Stimulated activated effector memory CD8-positive, alpha-beta T cell treated with anti-CD3 and anti-CD28 coated beads, Interleukin-12 subunit alpha, Interleukin-12 subunit beta, amount 100 ng/mL, for 72 hours (primary cell): ENCODE measurements around the gene AIRE.

Experiments used
- ATAC-seq: fragments of 150-1000 bp; cut with Tn5 transposase; 2 replicates; pipeline ENCODE4 v1.10.0; 2021
- DNase-seq, 2 donors: peaks; one replicate each; pipeline ENCODE4 v3.0.0; 2021 to 2022; ENCODE audit warnings: low spot score in 2 of 2
- H3K27ac Mint-ChIP-seq: one replicate; pipeline ENCODE4 v1.8.0; 2022; ENCODE audit warnings: mild to moderate bottlenecking, mixed read lengths
- H3K36me3 Mint-ChIP-seq: one replicate; pipeline ENCODE4 v1.8.0; 2022; ENCODE audit warnings: mild to moderate bottlenecking, mixed read lengths
- H3K4me1 Mint-ChIP-seq: one replicate; pipeline ENCODE4 v1.8.0; 2022; ENCODE audit warnings: mixed read lengths
- H3K4me3 Mint-ChIP-seq: one replicate; pipeline ENCODE4 v1.8.0; 2022; ENCODE audit warnings: mild to moderate bottlenecking, mixed read lengths
- H3K9me3 Mint-ChIP-seq: one replicate; pipeline ENCODE4 v1.8.0; 2022; ENCODE audit warnings: mixed read lengths

AIRE gene

DNA sequence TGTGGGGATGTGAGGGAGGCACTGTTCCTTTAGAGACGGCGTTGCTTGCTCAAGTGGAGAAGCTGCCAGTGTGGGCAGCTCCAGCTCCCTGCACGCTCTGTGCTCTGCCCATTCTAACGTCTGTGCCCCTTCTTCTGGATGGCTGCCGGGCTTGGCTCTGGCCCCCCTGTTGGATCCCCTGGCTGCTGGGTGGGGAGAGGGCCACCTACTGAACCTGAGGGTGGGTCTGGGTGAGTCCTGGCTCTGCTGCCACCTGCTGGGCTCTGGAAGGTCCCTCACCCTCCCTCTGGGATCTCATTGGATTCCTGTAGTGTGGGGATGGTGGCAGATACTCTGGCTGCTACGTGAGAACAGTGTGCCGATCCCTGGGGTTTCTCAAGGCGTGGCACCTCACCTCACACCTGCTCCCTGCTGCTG is 19.2 kb downstream of the AIRE start:
- Mint-ChIP-seq H3K9me3 (no peaks in the 10 kb centered on the region), H3K4me3 (no peak overlapping the region), H3K4me1 (peaks cover 44% of the 10 kb centered on the region), H3K36me3 (peaks cover 45% of the 10 kb centered on the region), H3K27ac (no peak overlapping the region)
- DNase-seq, result no peak
- ATAC-seq, result peak; percentile 48

DNA sequence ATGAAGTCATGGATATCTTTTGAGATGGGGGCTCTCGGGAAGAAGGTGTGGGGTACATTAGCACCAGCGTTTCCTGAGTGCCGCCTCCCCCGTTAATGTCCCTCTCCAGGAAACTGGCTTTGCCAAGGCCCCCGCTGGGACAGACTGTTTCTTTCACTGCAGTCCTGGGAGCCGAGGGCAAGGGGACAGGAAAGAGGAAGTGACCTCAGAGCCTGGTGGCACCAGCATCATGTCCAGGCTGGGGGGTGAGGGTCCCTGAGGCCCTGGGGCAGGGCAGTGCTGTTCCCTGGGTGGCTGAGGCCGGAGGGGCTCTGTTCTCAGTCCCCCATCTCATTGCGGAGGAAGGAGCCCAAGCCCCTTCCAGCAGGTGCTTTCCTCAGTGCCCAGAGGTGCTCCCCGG is 20.0 kb downstream of the AIRE start:
- no peaks in the 10 kb centered on the region for H3K9me3 Mint-ChIP-seq
- no peak overlapping the region for H3K4me3 Mint-ChIP-seq
- no peak for ATAC-seq
- no peak for DNase-seq
- H3K27ac Mint-ChIP-seq, result no peak overlapping the region
- H3K4me1 Mint-ChIP-seq, result peaks cover 42% of the 10 kb centered on the region
- H3K36me3 Mint-ChIP-seq, result peaks cover 45% of the 10 kb centered on the region

DNA sequence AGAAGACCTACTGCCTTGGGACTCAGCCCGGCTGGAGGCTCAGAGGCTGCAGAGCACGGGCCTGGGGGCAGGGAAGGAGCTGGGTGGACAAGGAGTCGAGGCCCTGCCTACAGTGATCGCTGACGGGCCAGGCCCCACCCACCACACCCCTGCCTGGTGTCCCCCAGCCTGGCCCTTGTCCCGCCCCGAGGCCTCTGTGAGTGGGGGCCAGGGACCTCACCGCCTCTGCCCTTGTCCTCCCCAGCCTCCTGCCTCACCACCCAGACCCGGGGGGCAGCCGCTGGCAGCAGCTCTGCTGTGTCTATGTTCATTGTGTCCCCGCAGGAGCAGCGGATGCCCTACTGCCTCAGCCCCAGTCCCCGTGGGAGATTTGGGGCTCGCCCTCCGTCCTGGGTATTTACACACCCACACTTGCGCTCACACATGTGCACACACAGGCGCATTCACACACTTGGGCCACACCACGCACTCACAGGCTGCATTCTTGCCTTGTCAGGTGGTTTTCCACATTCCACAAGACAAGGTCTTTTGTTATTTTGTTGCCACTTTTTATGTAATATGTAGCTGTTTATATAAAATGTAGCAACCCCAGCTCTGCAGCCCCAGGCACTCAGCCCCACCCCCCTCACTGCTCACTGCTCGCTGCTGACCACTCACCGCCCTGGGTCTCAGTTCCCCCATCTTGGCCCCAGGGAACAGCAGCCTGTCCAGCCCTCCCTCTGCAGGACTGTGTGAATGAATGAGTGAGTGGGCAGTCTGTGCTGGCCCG is 21.4 kb downstream of the AIRE start:
- H3K4me1 Mint-ChIP-seq, result peaks cover 28% of the 10 kb centered on the region
- no peaks in the 10 kb centered on the region for H3K9me3 Mint-ChIP-seq
- ATAC-seq, result no peak
- H3K36me3 Mint-ChIP-seq, result peaks cover 49% of the 10 kb centered on the region
- peak overlapping the region; percentile 79 for H3K27ac Mint-ChIP-seq
- no peak overlapping the region for H3K4me3 Mint-ChIP-seq
- no peak for DNase-seq

DNA sequence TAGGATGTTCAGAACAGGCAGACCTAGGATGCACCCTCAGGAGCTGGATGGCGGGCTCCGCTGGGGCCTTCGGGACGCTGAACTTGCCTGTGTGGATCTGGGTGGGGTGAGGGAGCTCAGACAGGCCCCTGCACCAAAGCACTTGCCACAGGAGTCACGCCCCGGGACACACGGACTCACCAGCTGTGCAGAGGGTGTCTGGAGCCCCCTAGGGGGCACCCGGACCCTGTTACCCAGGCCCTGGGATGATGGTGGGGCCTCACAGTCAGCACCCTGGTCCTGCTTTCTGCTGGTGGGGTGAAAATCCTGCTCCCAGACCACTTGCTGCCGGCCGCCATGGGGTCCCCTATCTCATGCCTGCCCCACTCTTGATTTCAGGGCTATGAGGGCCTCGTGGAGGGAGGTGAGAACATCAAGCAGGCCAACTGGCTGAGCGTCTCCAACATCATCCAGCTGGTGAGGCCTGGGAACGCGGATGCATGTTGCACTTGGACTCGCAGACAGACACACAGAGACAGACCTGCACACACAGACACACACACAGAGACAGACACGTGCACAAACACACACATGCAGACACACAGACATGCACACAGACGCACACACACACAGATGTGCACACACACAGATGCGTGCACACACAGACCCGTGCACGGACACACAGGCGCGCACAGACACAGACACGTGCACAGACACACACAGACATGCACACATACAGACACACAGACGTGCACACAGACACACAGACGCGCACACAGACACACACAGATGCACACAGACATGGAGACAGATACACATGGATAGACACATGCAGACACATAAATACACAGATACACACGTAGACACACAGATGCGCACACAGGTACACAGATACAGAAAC is 25.2 kb downstream of the AIRE start:
- no peak overlapping the region for H3K27ac Mint-ChIP-seq
- peaks cover 48% of the 10 kb centered on the region for H3K36me3 Mint-ChIP-seq
- no peak for ATAC-seq
- no peak overlapping the region for H3K4me3 Mint-ChIP-seq
- no peak for DNase-seq
- H3K9me3 Mint-ChIP-seq, result no peaks in the 10 kb centered on the region
- peaks cover 13% of the 10 kb centered on the region for H3K4me1 Mint-ChIP-seq

DNA sequence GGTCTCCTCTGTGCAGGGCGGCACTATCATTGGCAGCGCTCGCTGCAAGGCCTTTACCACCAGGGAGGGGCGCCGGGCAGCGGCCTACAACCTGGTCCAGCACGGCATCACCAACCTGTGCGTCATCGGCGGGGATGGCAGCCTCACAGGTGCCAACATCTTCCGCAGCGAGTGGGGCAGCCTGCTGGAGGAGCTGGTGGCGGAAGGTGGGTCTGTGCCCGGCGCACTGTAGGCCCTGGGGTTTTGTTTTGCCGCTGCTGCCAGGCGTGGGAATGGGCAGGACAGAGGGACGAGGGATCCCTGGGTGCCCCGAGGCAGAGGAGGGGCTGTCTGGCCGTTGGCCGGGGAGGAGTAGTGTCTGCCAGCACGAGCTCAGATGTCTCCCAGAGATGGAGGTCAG is 26.4 kb downstream of the AIRE start:
- Mint-ChIP-seq H3K4me3 (no peak overlapping the region), H3K36me3 (peaks cover 50% of the 10 kb centered on the region), H3K27ac (peak overlapping the region; percentile 74), H3K9me3 (no peaks in the 10 kb centered on the region), H3K4me1 (peaks cover 12% of the 10 kb centered on the region)
- DNase-seq, result no peak
- no peak for ATAC-seq

DNA sequence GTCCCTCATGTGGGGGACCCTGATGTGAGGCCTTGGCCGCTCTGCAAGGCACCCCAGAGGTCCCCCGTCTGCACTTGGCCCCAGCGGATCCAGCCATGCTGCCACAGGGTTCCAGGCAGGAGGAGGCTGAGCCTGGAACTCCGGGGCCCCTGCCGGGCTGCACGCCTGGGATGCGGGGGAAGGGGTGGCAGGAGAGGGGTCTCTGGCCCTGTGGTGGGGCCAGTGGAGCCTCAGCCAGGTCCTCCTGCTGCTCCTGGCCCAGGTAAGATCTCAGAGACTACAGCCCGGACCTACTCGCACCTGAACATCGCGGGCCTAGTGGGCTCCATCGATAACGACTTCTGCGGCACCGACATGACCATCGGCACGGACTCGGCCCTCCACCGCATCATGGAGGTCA is 27.0 kb downstream of the AIRE start:
- DNase-seq (no peak), ATAC-seq (no peak)
- H3K4me3 Mint-ChIP-seq, result no peak overlapping the region
- peaks cover 48% of the 10 kb centered on the region for H3K36me3 Mint-ChIP-seq
- H3K4me1 Mint-ChIP-seq, result peaks cover 6% of the 10 kb centered on the region
- peak overlapping the region; percentile 74 for H3K27ac Mint-ChIP-seq
- H3K9me3 Mint-ChIP-seq, result no peaks in the 10 kb centered on the region

DNA sequence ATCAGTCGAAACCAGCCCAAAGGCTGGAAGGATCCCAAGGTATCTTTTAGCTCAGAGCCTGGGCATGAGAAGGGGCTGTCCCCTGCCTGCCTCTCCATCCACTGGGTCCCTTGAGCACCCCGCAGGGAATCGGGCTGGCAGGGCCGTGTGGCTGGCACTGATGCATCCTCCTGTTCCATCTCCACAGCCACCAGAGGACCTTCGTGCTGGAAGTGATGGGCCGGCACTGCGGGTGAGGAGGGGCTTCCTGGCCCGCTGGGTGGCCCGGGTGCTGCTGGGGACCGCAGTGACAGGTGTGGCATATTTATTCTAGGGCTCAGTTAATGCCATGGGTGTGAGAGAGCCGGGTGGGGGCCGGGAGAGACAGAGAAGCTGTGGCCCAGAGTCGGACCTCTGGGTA is 27.8 kb downstream of the AIRE start:
- DNase-seq, result no peak
- Mint-ChIP-seq H3K9me3 (no peaks in the 10 kb centered on the region), H3K4me3 (no peak overlapping the region), H3K27ac (peak overlapping the region; percentile 43), H3K4me1 (no peaks in the 10 kb centered on the region), H3K36me3 (peaks cover 42% of the 10 kb centered on the region)
- no peak for ATAC-seq

DNA sequence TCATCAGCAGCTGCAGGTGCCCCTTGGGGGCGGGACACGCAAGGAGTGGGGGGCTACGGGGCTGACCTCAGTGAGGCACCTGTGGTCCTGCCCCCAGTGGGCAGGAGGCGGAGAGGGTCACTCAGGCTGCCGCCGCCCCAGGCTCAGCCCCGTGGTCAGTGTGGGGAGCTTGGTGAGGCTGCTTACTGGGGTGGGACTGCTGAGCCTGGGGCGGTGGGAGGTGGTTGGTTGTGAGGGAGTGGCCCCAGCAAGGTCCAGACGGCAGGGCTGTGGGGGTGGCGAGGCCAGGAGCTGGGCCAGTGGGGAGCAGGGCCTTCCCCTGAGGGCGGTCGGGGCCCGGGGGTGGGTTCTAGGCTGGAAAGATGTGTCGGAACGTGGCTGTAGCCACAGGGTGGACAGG is 28.5 kb downstream of the AIRE start:
- DNase-seq, result no peak
- no peak for ATAC-seq
- H3K36me3 Mint-ChIP-seq, result peaks cover 48% of the 10 kb centered on the region
- H3K4me1 Mint-ChIP-seq, result no peaks in the 10 kb centered on the region
- no peaks in the 10 kb centered on the region for H3K9me3 Mint-ChIP-seq
- no peak overlapping the region for H3K4me3 Mint-ChIP-seq
- H3K27ac Mint-ChIP-seq, result peak overlapping the region; percentile 43

DNA sequence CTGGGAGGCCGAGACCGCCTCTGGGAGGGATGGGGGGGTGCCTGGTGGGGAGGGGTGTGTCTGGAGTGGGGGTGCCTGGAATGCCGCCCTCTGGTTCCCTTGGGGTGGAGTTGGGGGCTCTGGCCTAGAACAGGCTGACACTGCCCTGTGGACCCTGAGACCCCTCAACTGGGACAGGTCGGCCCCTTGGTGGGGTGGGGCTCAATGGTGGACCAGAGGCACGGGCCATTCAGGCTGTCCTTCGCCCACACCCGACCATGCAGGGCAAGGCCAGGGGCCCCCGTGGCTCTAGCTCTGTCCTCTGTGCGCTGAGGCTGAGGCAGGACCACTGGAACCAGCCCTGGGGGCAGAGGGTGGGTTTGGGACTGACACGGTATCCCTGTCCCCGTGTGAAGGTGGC is 28.9 kb downstream of the AIRE start:
- DNase-seq, result no peak
- no peaks in the 10 kb centered on the region for H3K9me3 Mint-ChIP-seq
- H3K4me3 Mint-ChIP-seq, result no peak overlapping the region
- no peak for ATAC-seq
- no peak overlapping the region for H3K27ac Mint-ChIP-seq
- H3K36me3 Mint-ChIP-seq, result peaks cover 51% of the 10 kb centered on the region
- H3K4me1 Mint-ChIP-seq, result no peaks in the 10 kb centered on the region

DNA sequence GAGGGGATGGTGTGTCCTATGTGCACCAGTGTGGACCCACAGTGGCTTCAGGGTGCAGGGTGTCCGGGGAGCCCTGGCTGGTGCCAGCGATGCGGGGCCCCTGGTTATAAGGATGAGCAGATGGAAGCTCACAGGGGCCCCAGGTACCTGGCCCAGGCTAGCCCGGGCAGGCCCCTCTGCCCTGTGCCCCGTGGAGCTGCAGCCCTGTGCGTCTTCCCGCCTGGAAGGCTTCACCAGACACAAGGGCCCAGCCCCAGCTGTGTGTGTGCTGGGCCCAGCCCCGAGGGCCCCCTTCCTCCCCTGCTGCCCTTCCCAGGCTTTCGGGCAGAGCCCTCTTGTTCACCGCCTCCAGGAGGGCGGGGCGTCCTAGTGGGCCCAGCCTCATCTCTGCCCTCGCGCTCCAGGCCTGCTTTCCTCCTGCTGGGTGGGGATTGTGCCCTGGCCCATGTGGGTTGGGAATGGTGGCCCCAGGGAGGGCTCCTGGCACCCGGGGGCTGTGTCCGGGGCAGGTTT is 30.1 kb downstream of the AIRE start:
- H3K4me1 Mint-ChIP-seq, result no peaks in the 10 kb centered on the region
- peaks cover 55% of the 10 kb centered on the region for H3K36me3 Mint-ChIP-seq
- no peak for ATAC-seq

DNA sequence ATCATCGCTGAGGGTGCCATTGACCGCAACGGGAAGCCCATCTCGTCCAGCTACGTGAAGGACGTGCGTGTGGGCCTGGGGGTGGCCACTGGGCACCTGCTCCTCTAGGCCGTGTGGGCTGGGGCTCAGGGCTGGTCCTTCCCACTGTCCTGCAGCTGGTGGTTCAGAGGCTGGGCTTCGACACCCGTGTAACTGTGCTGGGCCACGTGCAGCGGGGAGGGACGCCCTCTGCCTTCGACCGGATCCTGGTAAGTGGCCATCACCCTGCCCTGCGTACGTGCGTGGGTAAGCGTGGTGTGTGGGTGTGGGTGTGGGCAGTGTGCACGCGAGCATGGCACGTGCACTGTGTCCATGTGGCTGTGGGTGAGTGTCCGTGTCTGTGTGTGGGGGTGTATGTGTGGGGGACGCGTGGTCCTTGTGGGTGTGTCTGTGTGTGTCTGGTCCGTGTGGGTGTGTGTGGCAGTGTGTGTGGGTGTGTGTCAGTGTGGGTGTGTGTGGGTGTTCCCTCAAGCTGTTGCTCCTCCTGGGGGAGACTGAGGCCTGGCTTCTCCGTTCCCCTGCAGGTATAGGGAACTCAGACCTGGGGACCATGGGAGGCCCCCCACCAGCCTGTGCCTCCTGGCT is 30.7 kb downstream of the AIRE start:
- Mint-ChIP-seq H3K36me3 (peaks cover 51% of the 10 kb centered on the region), H3K4me1 (no peaks in the 10 kb centered on the region), H3K4me3 (no peak overlapping the region), H3K9me3 (no peaks in the 10 kb centered on the region), H3K27ac (no peak overlapping the region)
- DNase-seq (no peak), ATAC-seq (no peak)

More for the DNA sequence above, 30.1 kb downstream of the AIRE start:
- no peak for DNase-seq
- no peak overlapping the region for H3K27ac Mint-ChIP-seq
- H3K4me3 Mint-ChIP-seq, result no peak overlapping the region
- H3K9me3 Mint-ChIP-seq, result no peaks in the 10 kb centered on the region

DNA sequence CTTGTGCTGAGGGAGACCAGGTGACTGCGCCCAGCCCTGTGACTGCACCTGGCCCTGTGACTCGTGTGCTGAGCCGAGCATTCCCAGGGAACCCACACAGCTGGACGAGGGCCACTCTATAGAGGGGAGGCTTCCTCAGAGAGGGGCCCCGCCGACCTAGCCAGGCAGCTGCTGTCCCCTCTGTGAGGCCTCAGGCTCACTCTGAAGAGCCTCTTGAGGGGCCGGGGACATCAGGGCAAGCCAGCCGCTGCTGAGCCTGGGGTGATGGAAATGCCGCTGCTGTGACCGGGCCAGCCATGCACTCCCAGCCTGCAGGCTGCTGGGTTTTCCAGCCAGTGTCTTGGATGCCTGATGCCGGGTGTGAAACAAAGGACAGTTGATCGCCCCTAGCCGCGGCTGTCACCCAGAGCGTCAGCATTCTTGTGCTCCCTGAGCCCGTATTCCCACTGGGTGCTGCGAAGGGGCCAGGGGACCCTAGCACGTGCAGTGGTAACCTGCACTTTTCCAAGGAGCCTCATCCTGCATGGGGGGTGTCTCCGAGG is 31.6 kb downstream of the AIRE start:
- DNase-seq (no peak), ATAC-seq (no peak)
- Mint-ChIP-seq H3K36me3 (peaks cover 42% of the 10 kb centered on the region), H3K4me1 (no peaks in the 10 kb centered on the region), H3K9me3 (no peaks in the 10 kb centered on the region), H3K27ac (no peak overlapping the region), H3K4me3 (no peak overlapping the region)

DNA sequence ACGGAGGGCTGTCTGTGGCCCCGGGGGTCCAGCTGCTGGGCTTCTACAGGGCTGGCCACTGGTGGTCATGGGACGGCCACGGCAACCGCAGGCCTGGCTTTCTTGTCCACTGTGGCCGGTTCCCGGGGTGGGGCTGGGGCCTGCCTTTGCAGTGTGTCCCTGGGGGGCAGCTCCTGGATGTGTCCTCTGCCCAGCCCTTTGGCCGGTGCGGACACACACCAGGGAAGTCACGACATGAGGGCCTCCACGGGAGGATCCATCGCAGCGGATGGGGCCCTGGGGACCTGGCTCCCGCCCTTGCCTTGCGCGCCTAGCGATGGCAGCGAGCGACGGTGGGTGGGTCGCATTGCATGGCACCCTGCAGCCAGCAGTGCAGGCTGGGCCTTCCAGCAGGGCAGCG is 32.2 kb downstream of the AIRE start:
- no peak overlapping the region for H3K27ac Mint-ChIP-seq
- peaks cover 41% of the 10 kb centered on the region for H3K36me3 Mint-ChIP-seq
- no peak for DNase-seq
- no peaks in the 10 kb centered on the region for H3K9me3 Mint-ChIP-seq
- no peak for ATAC-seq
- no peak overlapping the region for H3K4me3 Mint-ChIP-seq
- H3K4me1 Mint-ChIP-seq, result no peaks in the 10 kb centered on the region

DNA sequence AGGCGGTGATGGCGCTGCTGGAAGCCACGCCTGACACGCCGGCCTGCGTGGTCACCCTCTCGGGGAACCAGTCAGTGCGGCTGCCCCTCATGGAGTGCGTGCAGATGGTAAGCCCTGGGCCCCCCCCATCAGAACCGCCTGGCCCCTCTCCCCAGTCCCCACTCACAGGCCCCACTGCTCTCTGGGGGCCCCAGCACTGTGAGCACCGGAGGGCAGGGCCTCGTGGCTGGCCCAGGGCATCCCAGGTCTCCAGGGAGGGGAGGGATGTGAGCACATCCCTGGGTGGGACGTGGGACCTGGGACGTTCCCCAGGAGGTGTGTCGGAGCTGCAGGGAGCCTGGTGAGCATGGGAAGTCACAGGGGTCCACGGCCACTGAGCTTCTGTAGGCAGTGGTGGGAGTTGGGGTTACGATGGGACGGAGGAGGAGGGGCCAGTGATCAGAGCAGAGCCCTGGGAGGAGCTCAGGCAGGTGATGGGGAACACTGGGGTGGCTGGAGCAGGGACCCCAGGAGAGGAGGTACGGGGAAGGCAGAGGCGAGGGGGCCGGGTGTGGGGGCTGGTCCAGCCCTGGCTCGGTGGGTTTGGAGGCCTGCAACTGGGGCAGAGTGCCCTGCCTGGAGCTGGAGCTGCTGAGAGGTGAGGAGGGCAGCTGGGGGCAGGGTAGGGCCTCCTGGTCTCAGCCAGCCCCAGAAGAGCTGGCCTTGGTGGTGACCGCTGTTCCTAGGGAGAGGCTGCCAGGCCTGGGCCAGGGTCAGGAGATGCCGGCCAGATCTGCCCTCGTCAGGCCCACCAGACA is 33.0 kb downstream of the AIRE start:
- ATAC-seq (no peak), DNase-seq (no peak)
- Mint-ChIP-seq H3K9me3 (no peaks in the 10 kb centered on the region), H3K4me3 (no peak overlapping the region), H3K4me1 (no peaks in the 10 kb centered on the region), H3K27ac (peak overlapping the region; percentile 67), H3K36me3 (peaks cover 45% of the 10 kb centered on the region)
